OCI-LY7 (cell line): ENCODE measurements around the gene NFATC1. TPM values are rescaled to one million over a fixed set of nuclear protein-coding genes. Genes with fewer than 3 reads are reported as not detected.

Experiments used
- BruUV-seq: library from RNA; stranded (reverse); fragments of 400-500 nt; replicated peaks from 2 replicates; lab custom pipeline; 2021; lab: Mats Ljungman, UMichigan
- CTCF ChIA-PET: fragments of 300-600 bp; sonication (Branson Sonifier 250); formaldehyde crosslinking; loops from one replicate; lab custom pipeline; 2022; ENCODE audit warnings: antibody characterized with exemption; ENCODE audit not compliant: unreplicated experiment; lab: Charles Lee
- POLR2A ChIA-PET: fragments of 300-600 bp; sonication (Branson Sonifier 250); formaldehyde crosslinking; loops from one replicate; lab custom pipeline; 2022; ENCODE audit warnings: antibody characterized with exemption; lab: Charles Lee
- DNase-seq: peaks from one replicate; pipeline ENCODE4 v3.0.0-alpha.2; 2015; ENCODE audit warnings: low spot score
- H2AFZ ChIP-seq: fragments of 200-600 bp; sonication (generic), shearing (Covaris generic); 2 replicates; pipeline ENCODE4 v1.6.1; 2014; ENCODE audit warnings: mild to moderate bottlenecking, antibody characterized with exemption, low read length, moderate library complexity
- H3K27ac ChIP-seq: fragments of 200-600 bp; sonication (generic); 2 replicates; pipeline ENCODE4 v1.5.1; 2014; ENCODE audit warnings: mixed run types, low read depth, mild to moderate bottlenecking, moderate library complexity, low read length, inconsistent platforms; ENCODE audit not compliant: poor library complexity, severe bottlenecking
- H3K36me3 ChIP-seq: fragments of 200-600 bp; sonication (generic); 2 replicates; pipeline ENCODE4 v1.6.1; 2014; ENCODE audit warnings: mild to moderate bottlenecking, antibody characterized with exemption, low read length, moderate library complexity, mixed read lengths; ENCODE audit not compliant: insufficient read depth
- H3K4me1 ChIP-seq: fragments of 200-600 bp; sonication (generic); 2 replicates; pipeline ENCODE4 v1.5.1; 2014; ENCODE audit warnings: mild to moderate bottlenecking, low read length; ENCODE audit not compliant: insufficient read depth, poor library complexity, severe bottlenecking
- H3K4me2 ChIP-seq: fragments of 200-600 bp; sonication (generic); 2 replicates; pipeline ENCODE4 v1.6.1; 2014; ENCODE audit warnings: mild to moderate bottlenecking, low read length
- H3K4me3 ChIP-seq: fragments of 200-600 bp; sonication (generic); 2 replicates; pipeline ENCODE4 v1.5.1; 2014; ENCODE audit warnings: mild to moderate bottlenecking, low read depth, low read length; ENCODE audit not compliant: poor library complexity, severe bottlenecking
- H3K79me2 ChIP-seq: fragments of 200-600 bp; sonication (generic); 2 replicates; pipeline ENCODE4 v1.6.1; 2016; ENCODE audit warnings: low read depth, mild to moderate bottlenecking, low read length, moderate library complexity, mixed read lengths; ENCODE audit not compliant: insufficient read depth
- H3K9me2 ChIP-seq: fragments of 200-600 bp; sonication (generic); 2 replicates; pipeline ENCODE4 v1.6.1; 2016; ENCODE audit warnings: mild to moderate bottlenecking, low read length, mixed read lengths; ENCODE audit not compliant: insufficient read depth
- H3K9me3 ChIP-seq: fragments of 200-600 bp; sonication (generic); 2 replicates; pipeline ENCODE4 v1.6.1; 2014; ENCODE audit warnings: mild to moderate bottlenecking, mixed run types, low read length, mixed read lengths
- H4K20me1 ChIP-seq: fragments of 200-600 bp; sonication (generic); 2 replicates; pipeline ENCODE4 v1.6.1; 2014; ENCODE audit warnings: mild to moderate bottlenecking, antibody characterized with exemption, low read length, moderate library complexity, mixed read lengths; ENCODE audit not compliant: insufficient read depth
- EZH2phosphoT487 ChIP-seq: fragments of 200-600 bp; sonication (generic); IDR thresholded peaks from 2 replicates; pipeline ENCODE4 v1.6.1; 2018; ENCODE audit warnings: low read depth, borderline replicate concordance, mild to moderate bottlenecking, mixed run types, antibody characterized with exemption, low read length, moderate library complexity, mixed read lengths
- intact Hi-C: fragments of 100-400 bp; cut with micrococcal nuclease; formaldehyde crosslinking; loops from one replicate; pipeline ENCODE4 v1.10.0; 2022; ENCODE audit not compliant: unreplicated experiment
- total RNA-seq, 2 experiments: library from RNA; depleted of rRNA in 1 of 2; stranded (reverse); fragments of >200 nt in 1 of 2; shearing (Covaris generic) in 1 of 2; gene quantifications; 2 replicates each; pipeline ENCODE4 v1.2.3, GENCODE V29; 2014 to 2022
- TF ChIP-seq, protein P1 (sequence below): fragments of 200-600 bp; sonication (generic); conservative IDR thresholded peaks from 2 replicates; pipeline ENCODE4 v1.5.1; 2014; ENCODE audit warnings: mild to moderate bottlenecking, antibody characterized with exemption, low read length, moderate library complexity, mixed read lengths

The NFATC1 gene
- total RNA-seq, 2 experiments from 2014 or later: 23.6 to 50.4 TPM

DNA sequence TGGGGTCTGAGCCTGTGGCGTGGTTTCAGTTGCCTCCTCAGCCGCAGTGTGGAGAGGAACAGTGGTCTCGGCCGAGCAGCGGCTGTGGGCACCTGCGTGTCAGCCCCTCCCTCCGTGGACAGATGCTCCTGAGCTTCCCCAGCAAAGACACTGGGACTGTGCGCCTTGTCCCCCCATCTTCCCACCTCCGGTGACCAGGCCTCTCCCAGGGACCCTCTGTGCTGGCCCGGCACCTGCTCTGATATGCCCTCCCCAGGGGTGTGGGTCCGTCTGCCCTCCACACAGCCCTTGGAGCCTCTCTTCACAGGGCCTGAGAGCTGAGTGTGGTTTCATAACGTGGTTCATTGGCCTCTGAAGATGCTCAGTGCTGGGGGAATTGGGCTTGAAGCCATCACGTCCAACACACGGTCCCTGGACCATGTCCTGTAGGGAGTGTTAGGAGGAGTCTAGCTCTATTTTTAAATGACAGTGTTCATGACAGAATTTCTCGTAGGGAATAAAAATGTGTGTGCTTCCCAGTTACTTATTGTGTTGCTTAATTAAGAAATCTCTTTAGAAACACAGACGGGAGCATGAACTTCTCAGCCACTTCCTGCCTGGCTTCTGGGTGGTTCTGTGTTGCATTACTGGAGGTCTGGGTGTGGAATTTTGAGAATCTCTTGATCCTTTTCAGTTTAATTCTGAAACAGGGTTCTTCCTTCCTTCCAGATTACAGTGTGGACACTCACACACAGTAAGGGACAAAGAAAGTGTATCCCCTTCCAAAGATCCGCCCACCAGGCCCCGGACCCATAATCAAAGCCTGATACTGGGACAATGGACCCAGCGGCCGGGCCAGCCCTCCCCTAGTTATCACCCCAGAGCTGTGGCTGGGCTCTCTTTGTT lies 110.7 kb downstream of the NFATC1 start:
- Histone ChIP-seq H3K36me3 (peaks cover 10% of the 10 kb centered on the region), H3K9me2 (no peaks in the 10 kb centered on the region), H3K79me2 (no peaks in the 10 kb centered on the region), H4K20me1 (no peaks in the 10 kb centered on the region), H3K4me2 (no peak overlapping the region; the same call in 1 of the 2 replicates), H3K4me1 (peaks cover 9% of the 10 kb centered on the region), H3K27ac (no peak overlapping the region), H3K4me3 (no peak overlapping the region), H3K9me3 (no peaks in the 10 kb centered on the region), H2AFZ (no peak overlapping the region)
- ChIA-PET POLR2A (no interaction called here), CTCF (no interaction called here)
- no TSS peak for BruUV-seq
- TF ChIP-seq, protein P1, sequence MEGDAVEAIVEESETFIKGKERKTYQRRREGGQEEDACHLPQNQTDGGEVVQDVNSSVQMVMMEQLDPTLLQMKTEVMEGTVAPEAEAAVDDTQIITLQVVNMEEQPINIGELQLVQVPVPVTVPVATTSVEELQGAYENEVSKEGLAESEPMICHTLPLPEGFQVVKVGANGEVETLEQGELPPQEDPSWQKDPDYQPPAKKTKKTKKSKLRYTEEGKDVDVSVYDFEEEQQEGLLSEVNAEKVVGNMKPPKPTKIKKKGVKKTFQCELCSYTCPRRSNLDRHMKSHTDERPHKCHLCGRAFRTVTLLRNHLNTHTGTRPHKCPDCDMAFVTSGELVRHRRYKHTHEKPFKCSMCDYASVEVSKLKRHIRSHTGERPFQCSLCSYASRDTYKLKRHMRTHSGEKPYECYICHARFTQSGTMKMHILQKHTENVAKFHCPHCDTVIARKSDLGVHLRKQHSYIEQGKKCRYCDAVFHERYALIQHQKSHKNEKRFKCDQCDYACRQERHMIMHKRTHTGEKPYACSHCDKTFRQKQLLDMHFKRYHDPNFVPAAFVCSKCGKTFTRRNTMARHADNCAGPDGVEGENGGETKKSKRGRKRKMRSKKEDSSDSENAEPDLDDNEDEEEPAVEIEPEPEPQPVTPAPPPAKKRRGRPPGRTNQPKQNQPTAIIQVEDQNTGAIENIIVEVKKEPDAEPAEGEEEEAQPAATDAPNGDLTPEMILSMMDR: no peak
- TF ChIP-seq EZH2phosphoT487: no peak
- intact Hi-C loops: no loop called here
- DNase-seq: no peak

DNA sequence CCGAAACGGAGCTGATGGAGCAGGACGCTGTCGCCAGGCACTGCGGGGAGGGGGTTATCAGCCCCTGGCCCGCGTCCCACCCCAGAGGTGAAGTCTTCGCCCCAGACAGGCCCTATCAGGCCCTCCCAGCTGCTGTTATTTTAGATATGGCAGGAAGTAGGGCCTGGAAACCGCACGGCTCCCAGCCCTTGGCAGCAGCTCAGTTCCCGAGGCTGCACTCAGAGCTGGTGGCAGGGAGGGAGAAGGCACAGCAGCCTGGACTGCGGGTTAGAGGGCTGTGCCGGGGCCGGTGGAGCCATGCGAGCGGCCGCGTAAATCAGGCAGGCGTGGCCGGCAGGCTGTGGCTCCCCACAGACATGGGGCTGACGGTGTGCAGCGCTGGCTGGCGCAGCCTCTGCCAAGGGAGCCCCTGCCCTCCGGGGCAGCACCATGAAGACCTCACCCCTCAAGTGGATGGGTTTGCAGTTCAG lies 111.4 kb downstream of the NFATC1 start:
- Histone ChIP-seq H3K9me2 (no peaks in the 10 kb centered on the region), H3K36me3 (peaks cover 10% of the 10 kb centered on the region), H3K27ac (no peak overlapping the region), H4K20me1 (no peaks in the 10 kb centered on the region), H3K9me3 (no peaks in the 10 kb centered on the region), H2AFZ (no peak overlapping the region), H3K79me2 (no peaks in the 10 kb centered on the region), H3K4me3 (no peak overlapping the region), H3K4me2 (no peak overlapping the region; the same call in 1 of the 2 replicates), H3K4me1 (peaks cover 9% of the 10 kb centered on the region)
- DNase-seq: no peak
- ChIA-PET CTCF (no interaction called here), POLR2A (no interaction called here)
- intact Hi-C loops: no loop called here
- BruUV-seq: no TSS peak
- no peak for TF ChIP-seq EZH2phosphoT487
- TF ChIP-seq, protein P1: no peak
